ENCODE data around the gene NOX3. TPM values are rescaled to one million over a fixed set of nuclear protein-coding genes. Genes with fewer than 3 reads are reported as not detected.

The NOX3 gene
- total and polyA plus RNA-seq, 8 donors = not detected

DNA sequence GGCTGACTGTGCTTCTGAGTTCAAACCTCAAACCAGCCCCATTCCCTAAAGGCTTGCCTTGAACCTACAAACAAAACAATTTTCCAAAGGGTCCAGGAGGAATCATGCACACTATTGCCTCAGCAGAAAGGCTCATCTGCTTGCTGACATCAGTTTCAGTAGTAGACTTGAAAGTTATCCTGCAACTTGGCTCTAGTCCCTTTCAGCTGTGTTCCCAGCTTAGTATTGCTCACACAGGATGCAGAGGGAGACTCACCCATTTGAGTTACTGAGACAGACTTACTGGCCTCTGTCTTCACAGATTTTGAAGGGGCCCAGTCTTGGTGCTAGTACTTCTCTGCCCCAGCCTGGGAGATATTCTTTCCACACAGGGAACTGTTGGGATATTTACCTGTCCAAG lies 102.8 kb downstream of the NOX3 start:
- ATAC-seq (no peak), FAIRE-seq (no peak), DNase-seq (no peak)
- Histone ChIP-seq H3K27me3 (no peaks in the 10 kb centered on the region), H3K36me3 (no peaks in the 10 kb centered on the region), H3K9me3 (no peaks in the 10 kb centered on the region), H3K4me3 (no peak overlapping the region), H3K27ac (no peak overlapping the region), H3K4me1 (no peaks in the 10 kb centered on the region)
- TF ChIP-seq CTCF (IDR thresholded peaks at IDR 0.05) = no peak
- intact Hi-C loops (cut with DNase I) = no loop called here

GRCh38 chr6:155352130-155352420 lies 103.6 kb downstream of the NOX3 start:
- FAIRE-seq (no peak), DNase-seq (no peak), ATAC-seq (no peak)
- H3K27ac ChIP-seq = no peak overlapping the region
- no peaks in the 10 kb centered on the region for H3K9me3 ChIP-seq
- no peak overlapping the region for H3K4me3 ChIP-seq
- H3K4me1 ChIP-seq = no peaks in the 10 kb centered on the region
- no peaks in the 10 kb centered on the region for H3K27me3 ChIP-seq
- intact Hi-C loops (cut with DNase I) = no loop called here
- H3K36me3 ChIP-seq = no peaks in the 10 kb centered on the region
- TF ChIP-seq CTCF (IDR thresholded peaks at IDR 0.05) = no peak
- WGBS, 2 donors = 79 to 88% methylated on average over 4 of the region's 4 CpGs

DNA sequence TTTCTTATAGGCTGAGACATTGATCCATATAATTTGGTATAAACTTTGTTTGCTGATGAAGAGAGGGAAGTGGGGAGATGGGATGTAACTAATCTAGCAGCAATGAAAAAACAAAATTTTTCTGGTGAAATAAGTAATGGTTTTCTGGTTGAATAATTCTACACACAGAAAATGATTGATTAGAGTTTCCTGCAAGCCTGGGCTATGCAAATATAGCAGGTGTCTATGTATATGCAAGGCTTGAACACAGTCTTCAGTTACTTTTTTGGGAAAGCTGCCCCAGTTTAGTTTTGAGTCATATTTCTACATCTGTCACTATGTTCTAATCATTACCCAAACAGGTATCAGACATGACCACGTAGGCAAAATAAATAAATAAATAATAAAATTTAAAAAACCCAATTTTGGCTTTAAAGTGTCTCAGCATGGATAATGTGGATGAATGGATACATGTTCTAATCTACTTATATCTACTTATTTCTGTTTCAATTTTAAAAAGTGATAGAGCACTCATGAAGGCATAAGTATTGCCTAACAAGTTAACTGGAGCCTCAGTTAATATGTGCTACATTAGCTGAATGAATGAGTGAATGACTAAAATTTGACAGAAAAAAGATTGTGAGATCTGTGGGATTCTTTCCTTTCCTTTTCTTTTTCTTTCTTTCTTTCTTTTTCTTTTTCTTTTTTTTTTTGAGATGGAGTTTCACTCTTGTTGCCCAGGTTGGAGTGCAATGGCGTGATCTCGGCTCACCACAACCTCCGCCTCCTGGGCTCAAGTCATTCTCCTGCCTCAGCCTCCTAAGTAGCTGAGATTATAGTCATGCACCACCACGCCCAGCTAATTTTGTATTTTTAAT lies 104.1 kb downstream of the NOX3 start:
- TF ChIP-seq CTCF (IDR thresholded peaks at IDR 0.05) = no peak
- Histone ChIP-seq H3K27me3 (no peaks in the 10 kb centered on the region), H3K36me3 (no peaks in the 10 kb centered on the region), H3K4me1 (no peaks in the 10 kb centered on the region), H3K27ac (no peak overlapping the region), H3K4me3 (no peak overlapping the region), H3K9me3 (no peaks in the 10 kb centered on the region)
- 69 to 75% methylated on average over 5 of the region's 5 CpGs for WGBS, 2 donors
- ATAC-seq (no peak), FAIRE-seq (no peak), DNase-seq (no peak)
- intact Hi-C loops (cut with DNase I) = no loop called here

- Histone ChIP-seq H3K27me3 (no peaks in the 10 kb centered on the region), H3K36me3 (no peaks in the 10 kb centered on the region), H3K4me3 (no peak overlapping the region), H3K9me3 (no peaks in the 10 kb centered on the region), H3K27ac (no peak overlapping the region), H3K4me1 (no peaks in the 10 kb centered on the region)
- intact Hi-C loops (cut with DNase I) = no loop called here
- DNase-seq = no peak
- no peak for TF ChIP-seq CTCF (IDR thresholded peaks at IDR 0.05)
- no peak for FAIRE-seq
- 87% methylated on average over 6 of the region's 6 CpGs for WGBS, 2 donors
- ATAC-seq = no peak
These were observed 105.7 kb downstream of the NOX3 start for GRCh38 chr6:155349956-155350355.

- H3K4me3 ChIP-seq = no peak overlapping the region
- 86 to 94% methylated on average over 2 of the region's 2 CpGs for WGBS, 2 donors
- FAIRE-seq (no peak), ATAC-seq (no peak), DNase-seq (no peak)
- no peaks in the 10 kb centered on the region for H3K27me3 ChIP-seq
- no peak for TF ChIP-seq CTCF (IDR thresholded peaks at IDR 0.05)
- no peaks in the 10 kb centered on the region for H3K9me3 ChIP-seq
- no peaks in the 10 kb centered on the region for H3K36me3 ChIP-seq
- intact Hi-C loops (cut with DNase I) = no loop called here
- no peaks in the 10 kb centered on the region for H3K4me1 ChIP-seq
- H3K27ac ChIP-seq = no peak overlapping the region
These were observed 106.5 kb downstream of the NOX3 start for GRCh38 chr6:155349129-155349528.

All from pancreas (tissue), 10 donors.